MM.1S (cell line): ENCODE results near the gene LRRC61.

ENCODE experiments used
- DNase-seq: peaks from one replicate; pipeline ENCODE4 v3.0.0-alpha.2; 2015
- H2AFZ ChIP-seq: fragments of 300-600 bp; sonication (generic); 2 replicates; pipeline ENCODE4 v1.6.0; 2016; ENCODE audit warnings: antibody characterized with exemption, low read length
- H3F3A ChIP-seq: fragments of 300-600 bp; sonication (generic); 2 replicates; pipeline ENCODE4 v1.6.1; 2016; ENCODE audit warnings: mild to moderate bottlenecking, antibody characterized with exemption, low read length, moderate library complexity, mixed read lengths; ENCODE audit not compliant: insufficient read depth
- H3K27ac ChIP-seq: fragments of 300-600 bp; sonication (generic); 2 replicates; pipeline ENCODE4 v1.5.1; 2016; ENCODE audit warnings: mild to moderate bottlenecking, low read length
- H3K27me3 ChIP-seq: fragments of 300-600 bp; sonication (generic); replicated peaks from 2 replicates; pipeline ENCODE4 v1.6.0; 2016; ENCODE audit warnings: low read length; ENCODE audit not compliant: insufficient read depth
- H3K36me3 ChIP-seq: fragments of 300-600 bp; sonication (generic); replicated peaks from 2 replicates; pipeline ENCODE4 v1.6.1; 2016; ENCODE audit warnings: mild to moderate bottlenecking, low read length, mixed read lengths; ENCODE audit not compliant: insufficient read depth
- H3K4me1 ChIP-seq: fragments of 300-600 bp; sonication (generic); 2 replicates; pipeline ENCODE4 v1.6.1; 2016; ENCODE audit warnings: low read length, mixed read lengths
- H3K4me2 ChIP-seq: fragments of 300-600 bp; sonication (generic); 2 replicates; pipeline ENCODE4 v1.6.0; 2016; ENCODE audit warnings: low read depth, low read length
- H3K4me3 ChIP-seq: fragments of 300-600 bp; sonication (generic); 2 replicates; pipeline ENCODE4 v1.5.1; 2016; ENCODE audit warnings: low read length, mixed read lengths
- H3K79me2 ChIP-seq: fragments of 300-600 bp; sonication (generic); 2 replicates; pipeline ENCODE4 v1.6.1; 2016; ENCODE audit warnings: mixed run types, low read length, mixed read lengths
- H3K9ac ChIP-seq: fragments of 300-600 bp; sonication (generic); 2 replicates; pipeline ENCODE4 v1.6.1; 2016; ENCODE audit warnings: low read length, mixed read lengths
- H3K9me2 ChIP-seq: fragments of 300-600 bp; sonication (generic); replicated peaks from 2 replicates; pipeline ENCODE4 v1.6.1; 2016; ENCODE audit warnings: mild to moderate bottlenecking, low read length, mixed read lengths; ENCODE audit not compliant: insufficient read depth
- H3K9me3 ChIP-seq: fragments of 300-600 bp; sonication (generic); replicated peaks from 2 replicates; pipeline ENCODE4 v1.6.1; 2016; ENCODE audit warnings: mild to moderate bottlenecking, low read length, mixed read lengths; ENCODE audit not compliant: insufficient read depth
- H4K20me1 ChIP-seq: fragments of 300-600 bp; sonication (generic); 2 replicates; pipeline ENCODE4 v1.6.1; 2016; ENCODE audit warnings: mild to moderate bottlenecking, low read length, moderate library complexity, mixed read lengths; ENCODE audit not compliant: insufficient read depth
- CTCF ChIP-seq: fragments of 300-600 bp; sonication (generic); IDR thresholded peaks from 2 replicates; pipeline ENCODE4 v1.5.1; 2016; ENCODE audit warnings: antibody characterized with exemption, low read length, mixed read lengths
- EZH2 ChIP-seq: fragments of 300-600 bp; sonication (generic); optimal IDR thresholded peaks from 2 replicates; pipeline ENCODE3; 2017; ENCODE audit warnings: low read depth, mild to moderate bottlenecking, antibody characterized with exemption, low read length, mixed read lengths
- EZH2phosphoT487 ChIP-seq: fragments of 300-600 bp; sonication (generic); IDR thresholded peaks from 2 replicates; pipeline ENCODE4 v1.6.1; 2018; ENCODE audit warnings: antibody characterized with exemption, low read length

LRRC61 gene

GRCh38 chr7:150326657-150327268 lies 3.6 kb downstream of the LRRC61 start:
- H3K27me3 ChIP-seq: no peaks in the 10 kb centered on the region
- H3K27ac ChIP-seq: no peak overlapping the region
- no peak overlapping the region for H3K9ac ChIP-seq
- no peak overlapping the region for H2AFZ ChIP-seq
- H4K20me1 ChIP-seq: no peaks in the 10 kb centered on the region
- peaks cover 3% of the 10 kb centered on the region for H3F3A ChIP-seq
- DNase-seq: no peak
- no peak overlapping the region for H3K4me3 ChIP-seq
- no peak overlapping the region for H3K4me2 ChIP-seq
- H3K9me2 ChIP-seq: no peaks in the 10 kb centered on the region
- H3K79me2 ChIP-seq: peaks cover 30% of the 10 kb centered on the region
- no peak for TF ChIP-seq CTCF
- TF ChIP-seq EZH2: no peak
- no peaks in the 10 kb centered on the region for H3K9me3 ChIP-seq
- no peaks in the 10 kb centered on the region for H3K36me3 ChIP-seq
- peaks cover 11% of the 10 kb centered on the region for H3K4me1 ChIP-seq

GRCh38 chr7:150327308-150327707 lies 4.2 kb downstream of the LRRC61 start:
- H3K36me3 ChIP-seq: no peaks in the 10 kb centered on the region
- no peaks in the 10 kb centered on the region for H3K9me3 ChIP-seq
- H3K4me3 ChIP-seq: no peak overlapping the region

GRCh38 chr7:150329331-150330120 lies 6.4 kb downstream of the LRRC61 start:
- H3K4me3 ChIP-seq: no peak overlapping the region
- H3K9ac ChIP-seq: no peak overlapping the region
- H2AFZ ChIP-seq: no peak overlapping the region
- H3K4me1 ChIP-seq: no peaks in the 10 kb centered on the region
- no peaks in the 10 kb centered on the region for H4K20me1 ChIP-seq
- no peaks in the 10 kb centered on the region for H3K9me3 ChIP-seq
- H3K9me2 ChIP-seq: no peaks in the 10 kb centered on the region
- H3K79me2 ChIP-seq: peaks cover 4% of the 10 kb centered on the region; the same call in 1 of the 2 replicates
- H3K36me3 ChIP-seq: no peaks in the 10 kb centered on the region
- no peaks in the 10 kb centered on the region for H3F3A ChIP-seq
- no peak overlapping the region for H3K27ac ChIP-seq
- TF ChIP-seq EZH2 (no peak), EZH2phosphoT487 (no peak), CTCF (no peak)
- DNase-seq: no peak
- H3K4me2 ChIP-seq: no peak overlapping the region
- H3K27me3 ChIP-seq: no peaks in the 10 kb centered on the region

More at GRCh38 chr7:150327308-150327707, 4.2 kb downstream of the LRRC61 start:
- no peak for DNase-seq
- H3K9ac ChIP-seq: no peak overlapping the region
- H3K4me1 ChIP-seq: peaks cover 6% of the 10 kb centered on the region; the same call in 1 of the 2 replicates
- H3K79me2 ChIP-seq: peaks cover 24% of the 10 kb centered on the region
- no peaks in the 10 kb centered on the region for H3K27me3 ChIP-seq
- H3K27ac ChIP-seq: no peak overlapping the region
- no peaks in the 10 kb centered on the region for H4K20me1 ChIP-seq
- TF ChIP-seq EZH2phosphoT487 (no peak), CTCF (no peak), EZH2 (no peak)
- H3F3A ChIP-seq: no peaks in the 10 kb centered on the region
- no peaks in the 10 kb centered on the region for H3K9me2 ChIP-seq
- no peak overlapping the region for H3K4me2 ChIP-seq
- H2AFZ ChIP-seq: no peak overlapping the region
